Astrocyte (in vitro differentiated cells and primary cell): ENCODE results near the gene ASB7. TPM values are rescaled to one million over a fixed set of nuclear protein-coding genes. Genes with fewer than 3 reads are reported as not detected.

Source experiments
- DNase-seq: peaks from one replicate; pipeline ENCODE4 v3.0.0-alpha.2; 2010; ENCODE audit warnings: low read depth
- FAIRE-seq: peaks from 2 replicates; lab custom pipeline; 2011; peaks lifted over from hg19 to GRCh38; lab: Jason Lieb, UNC
- H2AFZ ChIP-seq: 2 replicates; pipeline ENCODE4 v1.6.0; 2012; ENCODE audit warnings: low read depth, low read length, inconsistent platforms
- H3K27ac ChIP-seq: 2 replicates; pipeline ENCODE4 v1.5.1; 2011; ENCODE audit warnings: low read depth, low read length, inconsistent platforms
- H3K27me3 ChIP-seq: 2 replicates; pipeline ENCODE4 v1.6.0; 2011; ENCODE audit warnings: low read length, inconsistent platforms; ENCODE audit not compliant: insufficient read depth
- H3K36me3 ChIP-seq: 2 replicates; pipeline ENCODE4 v1.5.1; 2011; ENCODE audit warnings: low read length, inconsistent platforms; ENCODE audit not compliant: insufficient read depth
- H3K4me1 ChIP-seq: 2 replicates; pipeline ENCODE4 v1.5.1; 2011; ENCODE audit warnings: low read length, inconsistent platforms; ENCODE audit not compliant: insufficient read depth
- H3K4me2 ChIP-seq: 2 replicates; pipeline ENCODE4 v1.6.0; 2012; ENCODE audit warnings: low read length, inconsistent platforms
- H3K4me3 ChIP-seq: 2 replicates; pipeline ENCODE4 v1.5.1; 2011; ENCODE audit warnings: low read depth, mild to moderate bottlenecking, low read length, inconsistent platforms; ENCODE audit not compliant: insufficient read depth
- H3K79me2 ChIP-seq: 2 replicates; pipeline ENCODE4 v1.6.0; 2012; ENCODE audit warnings: mild to moderate bottlenecking, low read length, inconsistent platforms; ENCODE audit not compliant: insufficient read depth
- H3K9ac ChIP-seq: 2 replicates; pipeline ENCODE4 v1.6.0; 2012; ENCODE audit warnings: mild to moderate bottlenecking, low read length, inconsistent platforms
- H3K9me3 ChIP-seq: 2 replicates; pipeline ENCODE4 v1.5.1; 2012; ENCODE audit warnings: low read depth, mild to moderate bottlenecking, low read length, inconsistent platforms; ENCODE audit not compliant: insufficient read depth
- H4K20me1 ChIP-seq: 2 replicates; pipeline ENCODE4 v1.6.0; 2012; ENCODE audit warnings: low read length, inconsistent platforms; ENCODE audit not compliant: insufficient read depth
- H3K27ac Mint-ChIP-seq: one replicate; pipeline ENCODE4 v1.8.0; 2021; ENCODE audit warnings: mild to moderate bottlenecking, mixed read lengths; ENCODE audit not compliant: unreplicated experiment
- H3K27me3 Mint-ChIP-seq: one replicate; pipeline ENCODE4 v1.8.0; 2021; ENCODE audit warnings: low read depth, mixed read lengths; ENCODE audit not compliant: unreplicated experiment
- H3K36me3 Mint-ChIP-seq: one replicate; pipeline ENCODE4 v1.8.0; 2021; ENCODE audit warnings: low read depth, mixed read lengths; ENCODE audit not compliant: unreplicated experiment
- H3K4me1 Mint-ChIP-seq: one replicate; pipeline ENCODE4 v1.8.0; 2021; ENCODE audit warnings: low read depth, mixed read lengths; ENCODE audit not compliant: unreplicated experiment
- H3K4me3 Mint-ChIP-seq: one replicate; pipeline ENCODE4 v1.8.0; 2021; ENCODE audit warnings: mild to moderate bottlenecking, moderate library complexity, mixed read lengths; ENCODE audit not compliant: unreplicated experiment
- H3K9me3 Mint-ChIP-seq: one replicate; pipeline ENCODE4 v1.8.0; 2021; ENCODE audit warnings: mild to moderate bottlenecking, mixed read lengths; ENCODE audit not compliant: unreplicated experiment
- EZH2 ChIP-seq: IDR thresholded peaks from 2 replicates; pipeline ENCODE4 v1.6.1; 2012; ENCODE audit warnings: mild to moderate bottlenecking, low read length, inconsistent platforms; ENCODE audit not compliant: insufficient read depth
- total RNA-seq: library from RNA; stranded (reverse); gene quantifications from 2 replicates; pipeline ENCODE4 v1.2.1, GENCODE V29; 2021
- TF ChIP-seq, protein P1 (sequence below): IDR thresholded peaks from 2 replicates; pipeline ENCODE4 v1.5.1; 2011; ENCODE audit warnings: low read depth, mild to moderate bottlenecking, inconsistent platforms, low read length, moderate library complexity; ENCODE audit not compliant: insufficient read depth

ASB7 gene
- total RNA-seq, 1 donor from 2014 or later, result 14.4 TPM

DNA sequence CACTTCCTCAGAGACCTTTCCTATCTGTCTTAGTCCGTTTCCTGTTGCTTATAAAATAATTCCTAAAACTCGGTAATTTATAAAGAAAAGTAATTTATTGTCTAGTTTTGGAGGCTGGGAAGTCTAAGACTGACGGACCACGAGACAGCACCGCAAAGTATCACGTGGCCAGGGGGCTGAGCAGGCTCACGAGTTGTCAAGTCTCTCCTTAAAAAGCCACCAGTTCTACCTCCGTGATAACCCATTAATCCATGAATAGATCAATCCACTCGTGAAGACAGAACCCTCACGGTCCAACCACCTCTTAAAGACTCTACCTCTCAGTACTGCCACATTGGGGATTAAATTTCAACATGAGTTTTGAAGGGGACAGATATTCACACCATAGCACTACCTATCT, 1.2 kb upstream of the ASB7 start:
- H3K9me3 Mint-ChIP-seq, result no peaks in the 10 kb centered on the region
- no peaks in the 10 kb centered on the region for H3K36me3 Mint-ChIP-seq
- Histone ChIP-seq H3K36me3 (peaks cover under 1% of the 10 kb centered on the region), H4K20me1 (peaks cover 18% of the 10 kb centered on the region), H3K27me3 (no peaks in the 10 kb centered on the region), H3K79me2 (peaks cover 91% of the 10 kb centered on the region), H3K4me3 (peak overlapping the region; percentile 95), H3K9me3 (no peaks in the 10 kb centered on the region), H3K4me2 (peak overlapping the region; percentile 93), H2AFZ (peak overlapping the region; percentile 93), H3K27ac (peak overlapping the region; percentile 76), H3K4me1 (peaks cover 14% of the 10 kb centered on the region), H3K9ac (peak overlapping the region; percentile 95)
- FAIRE-seq (no peak), DNase-seq (peak; percentile 4)
- peaks cover 13% of the 10 kb centered on the region for H3K4me1 Mint-ChIP-seq
- no peak overlapping the region for H3K4me3 Mint-ChIP-seq
- no peaks in the 10 kb centered on the region for H3K27me3 Mint-ChIP-seq
- H3K27ac Mint-ChIP-seq, result no peak overlapping the region
- TF ChIP-seq EZH2, result no peak
- TF ChIP-seq, protein P1, sequence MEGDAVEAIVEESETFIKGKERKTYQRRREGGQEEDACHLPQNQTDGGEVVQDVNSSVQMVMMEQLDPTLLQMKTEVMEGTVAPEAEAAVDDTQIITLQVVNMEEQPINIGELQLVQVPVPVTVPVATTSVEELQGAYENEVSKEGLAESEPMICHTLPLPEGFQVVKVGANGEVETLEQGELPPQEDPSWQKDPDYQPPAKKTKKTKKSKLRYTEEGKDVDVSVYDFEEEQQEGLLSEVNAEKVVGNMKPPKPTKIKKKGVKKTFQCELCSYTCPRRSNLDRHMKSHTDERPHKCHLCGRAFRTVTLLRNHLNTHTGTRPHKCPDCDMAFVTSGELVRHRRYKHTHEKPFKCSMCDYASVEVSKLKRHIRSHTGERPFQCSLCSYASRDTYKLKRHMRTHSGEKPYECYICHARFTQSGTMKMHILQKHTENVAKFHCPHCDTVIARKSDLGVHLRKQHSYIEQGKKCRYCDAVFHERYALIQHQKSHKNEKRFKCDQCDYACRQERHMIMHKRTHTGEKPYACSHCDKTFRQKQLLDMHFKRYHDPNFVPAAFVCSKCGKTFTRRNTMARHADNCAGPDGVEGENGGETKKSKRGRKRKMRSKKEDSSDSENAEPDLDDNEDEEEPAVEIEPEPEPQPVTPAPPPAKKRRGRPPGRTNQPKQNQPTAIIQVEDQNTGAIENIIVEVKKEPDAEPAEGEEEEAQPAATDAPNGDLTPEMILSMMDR, result no peak

GRCh38 chr15:100601617-100602063, 749 bp upstream of the ASB7 start:
- DNase-seq, result no peak
- H3K36me3 ChIP-seq, result peaks cover 3% of the 10 kb centered on the region
- H3K4me1 ChIP-seq, result peaks cover 14% of the 10 kb centered on the region
- peak overlapping the region; percentile 95 for H3K9ac ChIP-seq
- no peaks in the 10 kb centered on the region for H3K9me3 Mint-ChIP-seq
- peak overlapping the region; percentile 76 for H3K27ac ChIP-seq
- no peak for TF ChIP-seq EZH2
- TF ChIP-seq, protein P1, result no peak
- H3K4me3 ChIP-seq, result peak overlapping the region; percentile 95
- H3K9me3 ChIP-seq, result no peaks in the 10 kb centered on the region
- H2AFZ ChIP-seq, result peak overlapping the region; percentile 93
- no peak overlapping the region for H3K27ac Mint-ChIP-seq
- no peak for FAIRE-seq
- no peaks in the 10 kb centered on the region for H3K27me3 Mint-ChIP-seq
- H4K20me1 ChIP-seq, result peaks cover 16% of the 10 kb centered on the region
- H3K79me2 ChIP-seq, result peaks cover 87% of the 10 kb centered on the region
- H3K4me1 Mint-ChIP-seq, result peaks cover 13% of the 10 kb centered on the region
- H3K36me3 Mint-ChIP-seq, result no peaks in the 10 kb centered on the region
- peak overlapping the region; percentile 93 for H3K4me2 ChIP-seq
- H3K4me3 Mint-ChIP-seq, result no peak overlapping the region
- no peaks in the 10 kb centered on the region for H3K27me3 ChIP-seq

- peak overlapping the region; percentile 79 for H2AFZ ChIP-seq
- peak overlapping the region; percentile 94 for H3K9ac ChIP-seq
- peaks cover 2% of the 10 kb centered on the region for H3K36me3 Mint-ChIP-seq
- peak overlapping the region; percentile 95 for H3K4me2 ChIP-seq
- H3K27me3 Mint-ChIP-seq, result no peaks in the 10 kb centered on the region
- H3K9me3 Mint-ChIP-seq, result no peaks in the 10 kb centered on the region
- H3K4me3 Mint-ChIP-seq, result no peak overlapping the region
- peak overlapping the region; percentile 10 for H3K27ac Mint-ChIP-seq
- TF ChIP-seq, protein P1, result no peak
- no peak for TF ChIP-seq EZH2
- DNase-seq (peak; percentile 29), FAIRE-seq (no peak)
- H3K4me1 Mint-ChIP-seq, result peaks cover 8% of the 10 kb centered on the region
- peaks cover 3% of the 10 kb centered on the region for H3K36me3 ChIP-seq
- peaks cover 14% of the 10 kb centered on the region for H3K4me1 ChIP-seq
- H3K4me3 ChIP-seq, result peak overlapping the region; percentile 93
- H3K27ac ChIP-seq, result peak overlapping the region; percentile 78
- H3K9me3 ChIP-seq, result no peaks in the 10 kb centered on the region
- H4K20me1 ChIP-seq, result peaks cover 10% of the 10 kb centered on the region
- no peaks in the 10 kb centered on the region for H3K27me3 ChIP-seq
- H3K79me2 ChIP-seq, result peaks cover 78% of the 10 kb centered on the region
Measured at GRCh38 chr15:100602823-100603393, 519 bp downstream of the ASB7 start.
